ENCODE data around the gene ABCG5.

GRCh38 chr2:43842866-43843226 is 4.2 kb upstream of the ABCG5 start:
- TF ChIP-seq CTCF (IDR thresholded peaks at IDR 0.05) = no peak
- TF ChIP-seq POLR2A (IDR thresholded peaks at IDR 0.05) = no peak
